ENCODE measurements around the gene FAT1. TPM values are rescaled to one million over a fixed set of nuclear protein-coding genes. Genes with fewer than 3 reads are reported as not detected.
A peak's percentile ranks its signal among the peaks of the same experiment; 100 is the strongest.

FAT1 gene
- total RNA-seq, 1 donor from 2014 or later: 173 TPM

- Histone ChIP-seq H3K27ac (ENCODE audit: low read depth, low read length) (peak overlapping the region; percentile 77), H3K9me3 (ENCODE audit: control insufficient read depth in 3 of 3, low read length in 3 of 3) (peaks cover 0 to 2% (median under 1%) of the 10 kb centered on the region in 3 donors), H3K9ac (ENCODE audit: low read depth in 1 of 3, low read length in 3 of 3) (peak overlapping the region; percentile 48 to 70 (median 65)), H3K36me3 (ENCODE audit: control insufficient read depth in 3 of 3, insufficient read depth in 3 of 3, low read length in 3 of 3) (no peaks in the 10 kb centered on the region), H3K4me3 (ENCODE audit: low read length in 3 of 3) (peak overlapping the region; percentile 66 to 83 (median 74)), H3K4me1 (ENCODE audit: control insufficient read depth in 3 of 3, insufficient read depth in 3 of 3, low read length in 3 of 3) (peaks cover 15 to 19% (median 17%) of the 10 kb centered on the region in 3 donors), H3K27me3 (ENCODE audit: control insufficient read depth in 3 of 3, insufficient read depth in 3 of 3, low read length in 3 of 3) (peaks cover 3 to 53% (median 42%) of the 10 kb centered on the region in 3 donors)
Observed at GRCh38 chr4:186724864-186725468, 1.3 kb upstream of the FAT1 start.

- Histone ChIP-seq H3K27ac (ENCODE audit: low read depth, low read length) (peak overlapping the region; percentile 77), H3K4me1 (ENCODE audit: control insufficient read depth in 3 of 3, insufficient read depth in 3 of 3, low read length in 3 of 3) (peaks cover 15 to 19% (median 17%) of the 10 kb centered on the region in 3 donors), H3K4me3 (ENCODE audit: low read length in 3 of 3) (peak overlapping the region; percentile 66 to 83 (median 74)), H3K9me3 (ENCODE audit: control insufficient read depth in 3 of 3, low read length in 3 of 3) (peaks cover 0 to 4% (median 2%) of the 10 kb centered on the region in 3 donors), H3K27me3 (ENCODE audit: control insufficient read depth in 3 of 3, insufficient read depth in 3 of 3, low read length in 3 of 3) (peaks cover 3 to 53% (median 42%) of the 10 kb centered on the region in 3 donors), H3K36me3 (ENCODE audit: control insufficient read depth in 3 of 3, insufficient read depth in 3 of 3, low read length in 3 of 3) (no peaks in the 10 kb centered on the region), H3K9ac (ENCODE audit: low read depth in 1 of 3, low read length in 3 of 3) (peak overlapping the region; percentile 65 to 74 (median 70))
Observed at GRCh38 chr4:186724058-186724863, 605 bp upstream of the FAT1 start.

GRCh38 chr4:186722796-186723291, 812 bp downstream of the FAT1 start:
- no peak overlapping the region for H3K27ac ChIP-seq (ENCODE audit: low read depth, low read length)
- H3K27me3 ChIP-seq (ENCODE audit: control insufficient read depth in 3 of 3, insufficient read depth in 3 of 3, low read length in 3 of 3): peaks cover 3 to 49% (median 42%) of the 10 kb centered on the region in 3 donors
- peak overlapping the region; percentile 35 to 59 (median 38) for H3K9ac ChIP-seq (ENCODE audit: low read depth in 1 of 3, low read length in 3 of 3)

GRCh38 chr4:186719925-186720694, 3.5 kb downstream of the FAT1 start:
- Histone ChIP-seq H3K4me1 (ENCODE audit: control insufficient read depth in 3 of 3, insufficient read depth in 3 of 3, low read length in 3 of 3) (peaks cover 5 to 8% (median 6%) of the 10 kb centered on the region in 3 donors), H3K36me3 (ENCODE audit: control insufficient read depth in 3 of 3, insufficient read depth in 3 of 3, low read length in 3 of 3) (no peaks in the 10 kb centered on the region), H3K4me3 (ENCODE audit: low read length in 3 of 3) (no peak overlapping the region), H3K27me3 (ENCODE audit: control insufficient read depth in 3 of 3, insufficient read depth in 3 of 3, low read length in 3 of 3) (peaks cover 0 to 26% (median 23%) of the 10 kb centered on the region in 3 donors), H3K9me3 (ENCODE audit: control insufficient read depth in 3 of 3, low read length in 3 of 3) (peaks cover 0 to 6% (median 4%) of the 10 kb centered on the region in 3 donors), H3K9ac (ENCODE audit: low read depth in 1 of 3, low read length in 3 of 3) (no peak overlapping the region), H3K27ac (ENCODE audit: low read depth, low read length) (no peak overlapping the region)

More at GRCh38 chr4:186722796-186723291, 812 bp downstream of the FAT1 start:
- peak overlapping the region; percentile 66 to 74 (median 74) for H3K4me3 ChIP-seq (ENCODE audit: low read length in 3 of 3)
- H3K4me1 ChIP-seq (ENCODE audit: control insufficient read depth in 3 of 3, insufficient read depth in 3 of 3, low read length in 3 of 3): peaks cover 15 to 19% (median 17%) of the 10 kb centered on the region in 3 donors
- H3K36me3 ChIP-seq (ENCODE audit: control insufficient read depth in 3 of 3, insufficient read depth in 3 of 3, low read length in 3 of 3): no peaks in the 10 kb centered on the region
- H3K9me3 ChIP-seq (ENCODE audit: control insufficient read depth in 3 of 3, low read length in 3 of 3): peaks cover 0 to 6% (median 4%) of the 10 kb centered on the region in 3 donors

GRCh38 chr4:186717556-186717955, 6.1 kb downstream of the FAT1 start:
- Histone ChIP-seq H3K4me1 (ENCODE audit: control insufficient read depth in 3 of 3, insufficient read depth in 3 of 3, low read length in 3 of 3) (no peaks in the 10 kb centered on the region), H3K27ac (ENCODE audit: low read depth, low read length) (no peak overlapping the region), H3K4me3 (ENCODE audit: low read length in 3 of 3) (no peak overlapping the region), H3K27me3 (ENCODE audit: control insufficient read depth in 3 of 3, insufficient read depth in 3 of 3, low read length in 3 of 3) (peaks cover 0 to 13% (median 3%) of the 10 kb centered on the region in 3 donors), H3K36me3 (ENCODE audit: control insufficient read depth in 3 of 3, insufficient read depth in 3 of 3, low read length in 3 of 3) (no peaks in the 10 kb centered on the region), H3K9ac (ENCODE audit: low read depth in 1 of 3, low read length in 3 of 3) (no peak overlapping the region), H3K9me3 (ENCODE audit: control insufficient read depth in 3 of 3, low read length in 3 of 3) (peaks cover 0 to 6% (median 4%) of the 10 kb centered on the region in 3 donors)

GRCh38 chr4:186715077-186715476, 8.6 kb downstream of the FAT1 start:
- Histone ChIP-seq H3K4me3 (ENCODE audit: low read length in 3 of 3) (no peak overlapping the region), H3K9me3 (ENCODE audit: control insufficient read depth in 3 of 3, low read length in 3 of 3) (peaks cover 0 to 4% (median 4%) of the 10 kb centered on the region in 3 donors), H3K36me3 (ENCODE audit: control insufficient read depth in 3 of 3, insufficient read depth in 3 of 3, low read length in 3 of 3) (no peaks in the 10 kb centered on the region), H3K9ac (ENCODE audit: low read depth in 1 of 3, low read length in 3 of 3) (no peak overlapping the region), H3K4me1 (ENCODE audit: control insufficient read depth in 3 of 3, insufficient read depth in 3 of 3, low read length in 3 of 3) (no peaks in the 10 kb centered on the region), H3K27ac (ENCODE audit: low read depth, low read length) (no peak overlapping the region), H3K27me3 (ENCODE audit: control insufficient read depth in 3 of 3, insufficient read depth in 3 of 3, low read length in 3 of 3) (no peaks in the 10 kb centered on the region)

GRCh38 chr4:186714006-186714675, 9.5 kb downstream of the FAT1 start:
- H3K27ac ChIP-seq (ENCODE audit: low read depth, low read length): no peak overlapping the region
- no peaks in the 10 kb centered on the region for H3K4me1 ChIP-seq (ENCODE audit: control insufficient read depth in 3 of 3, insufficient read depth in 3 of 3, low read length in 3 of 3)

GRCh38 chr4:186712690-186713089, 11.0 kb downstream of the FAT1 start:
- no peaks in the 10 kb centered on the region for H3K9me3 ChIP-seq (ENCODE audit: control insufficient read depth in 3 of 3, low read length in 3 of 3)
- no peaks in the 10 kb centered on the region for H3K4me1 ChIP-seq (ENCODE audit: control insufficient read depth in 3 of 3, insufficient read depth in 3 of 3, low read length in 3 of 3)
- no peak overlapping the region for H3K27ac ChIP-seq (ENCODE audit: low read depth, low read length)
- no peak overlapping the region for H3K4me3 ChIP-seq (ENCODE audit: low read length in 3 of 3)
- H3K36me3 ChIP-seq (ENCODE audit: control insufficient read depth in 3 of 3, insufficient read depth in 3 of 3, low read length in 3 of 3): peaks cover 0 to 8% (median 0%) of the 10 kb centered on the region in 3 donors
- no peak overlapping the region for H3K9ac ChIP-seq (ENCODE audit: low read depth in 1 of 3, low read length in 3 of 3)
- H3K27me3 ChIP-seq (ENCODE audit: control insufficient read depth in 3 of 3, insufficient read depth in 3 of 3, low read length in 3 of 3): no peaks in the 10 kb centered on the region

More at GRCh38 chr4:186714006-186714675, 9.5 kb downstream of the FAT1 start:
- no peaks in the 10 kb centered on the region for H3K36me3 ChIP-seq (ENCODE audit: control insufficient read depth in 3 of 3, insufficient read depth in 3 of 3, low read length in 3 of 3)
- H3K9me3 ChIP-seq (ENCODE audit: control insufficient read depth in 3 of 3, low read length in 3 of 3): peaks cover 0 to 4% (median 0%) of the 10 kb centered on the region in 3 donors
- H3K4me3 ChIP-seq (ENCODE audit: low read length in 3 of 3): no peak overlapping the region
- no peak overlapping the region for H3K9ac ChIP-seq (ENCODE audit: low read depth in 1 of 3, low read length in 3 of 3)
- H3K27me3 ChIP-seq (ENCODE audit: control insufficient read depth in 3 of 3, insufficient read depth in 3 of 3, low read length in 3 of 3): no peaks in the 10 kb centered on the region

- no peak overlapping the region for H3K27ac ChIP-seq (ENCODE audit: low read depth, low read length)
- no peak overlapping the region for H3K9ac ChIP-seq (ENCODE audit: low read depth in 1 of 3, low read length in 3 of 3)
- H3K9me3 ChIP-seq (ENCODE audit: control insufficient read depth in 3 of 3, low read length in 3 of 3): no peaks in the 10 kb centered on the region
- H3K4me3 ChIP-seq (ENCODE audit: low read length in 3 of 3): no peak overlapping the region
- no peaks in the 10 kb centered on the region for H3K4me1 ChIP-seq (ENCODE audit: control insufficient read depth in 3 of 3, insufficient read depth in 3 of 3, low read length in 3 of 3)
- peaks cover 0 to 20% (median 0%) of the 10 kb centered on the region in 3 donors for H3K36me3 ChIP-seq (ENCODE audit: control insufficient read depth in 3 of 3, insufficient read depth in 3 of 3, low read length in 3 of 3)
- no peaks in the 10 kb centered on the region for H3K27me3 ChIP-seq (ENCODE audit: control insufficient read depth in 3 of 3, insufficient read depth in 3 of 3, low read length in 3 of 3)
Observed at GRCh38 chr4:186710521-186711119, 13.0 kb downstream of the FAT1 start.

Measured in skeletal muscle tissue (tissue), 4 donors.